Glutamatergic neuron (in vitro differentiated cells): ENCODE data around the gene MINDY2. TPM values are rescaled to one million over a fixed set of nuclear protein-coding genes. Genes with fewer than 3 reads are reported as not detected.

ENCODE experiments used
- DNase-seq: peaks from one replicate; pipeline ENCODE4 v3.0.0; 2022
- H3K27ac Mint-ChIP-seq: one replicate; pipeline ENCODE4 v1.8.0; 2020; ENCODE audit warnings: mild to moderate bottlenecking, mixed read lengths, inconsistent platforms; ENCODE audit not compliant: unreplicated experiment
- H3K27me3 Mint-ChIP-seq: one replicate; pipeline ENCODE4 v1.8.0; 2020; ENCODE audit warnings: mild to moderate bottlenecking, moderate library complexity, mixed read lengths, inconsistent platforms; ENCODE audit not compliant: unreplicated experiment
- H3K36me3 Mint-ChIP-seq: one replicate; pipeline ENCODE4 v1.8.0; 2020; ENCODE audit warnings: mild to moderate bottlenecking, mixed read lengths, inconsistent platforms; ENCODE audit not compliant: unreplicated experiment
- H3K4me1 Mint-ChIP-seq: one replicate; pipeline ENCODE4 v1.8.0; 2020; ENCODE audit warnings: mild to moderate bottlenecking, low read depth, mixed read lengths, inconsistent platforms; ENCODE audit not compliant: unreplicated experiment
- H3K4me3 Mint-ChIP-seq: one replicate; pipeline ENCODE4 v1.8.0; 2020; ENCODE audit warnings: mild to moderate bottlenecking, mixed read lengths, inconsistent platforms; ENCODE audit not compliant: unreplicated experiment
- H3K9me3 Mint-ChIP-seq: one replicate; pipeline ENCODE4 v1.8.0; 2020; ENCODE audit warnings: mild to moderate bottlenecking, moderate library complexity, mixed read lengths, inconsistent platforms; ENCODE audit not compliant: unreplicated experiment
- total RNA-seq: library from RNA; stranded (reverse); fragmentation: NEBNext Ultra II Directional; extraction: Animal tissue kit (Norgen Biotek cat#: 25700); gene quantifications from one replicate; pipeline ENCODE4 v1.2.1, GENCODE V29; 2021; ENCODE audit not compliant: unreplicated experiment
- TF ChIP-seq, protein P1 (sequence below): fragments of 200-600 bp; sonication (generic); IDR thresholded peaks from one replicate; pipeline ENCODE4 v1.5.0; 2021; ENCODE audit not compliant: partially characterized antibody, unreplicated experiment

Gene MINDY2
- total RNA-seq, 1 donor from 2014 or later, result 34.3 TPM

DNA sequence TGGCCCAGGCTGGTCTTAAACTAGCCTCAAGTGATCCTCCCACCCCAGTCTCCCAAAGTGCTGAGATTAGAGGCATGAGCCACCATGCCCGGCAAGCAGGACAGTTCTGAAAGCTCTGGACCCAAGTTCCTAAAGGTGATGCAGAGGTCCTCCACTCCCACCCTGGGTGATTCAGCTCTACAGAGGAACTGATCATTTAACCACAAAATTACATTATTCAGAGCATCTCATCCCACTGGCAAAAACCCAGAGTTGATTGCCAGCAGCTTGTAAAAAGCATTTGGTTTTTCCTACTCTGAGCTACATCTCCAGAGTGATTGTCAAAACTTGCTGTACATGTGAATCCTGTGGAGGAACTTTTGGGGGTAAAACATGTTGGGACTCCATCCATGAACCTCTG, 102.2 kb downstream of the MINDY2 start:
- Mint-ChIP-seq H3K27ac (no peak overlapping the region), H3K4me1 (no peaks in the 10 kb centered on the region), H3K36me3 (no peaks in the 10 kb centered on the region), H3K27me3 (peaks cover 2% of the 10 kb centered on the region), H3K9me3 (no peaks in the 10 kb centered on the region), H3K4me3 (no peak overlapping the region)
- TF ChIP-seq, protein P1, sequence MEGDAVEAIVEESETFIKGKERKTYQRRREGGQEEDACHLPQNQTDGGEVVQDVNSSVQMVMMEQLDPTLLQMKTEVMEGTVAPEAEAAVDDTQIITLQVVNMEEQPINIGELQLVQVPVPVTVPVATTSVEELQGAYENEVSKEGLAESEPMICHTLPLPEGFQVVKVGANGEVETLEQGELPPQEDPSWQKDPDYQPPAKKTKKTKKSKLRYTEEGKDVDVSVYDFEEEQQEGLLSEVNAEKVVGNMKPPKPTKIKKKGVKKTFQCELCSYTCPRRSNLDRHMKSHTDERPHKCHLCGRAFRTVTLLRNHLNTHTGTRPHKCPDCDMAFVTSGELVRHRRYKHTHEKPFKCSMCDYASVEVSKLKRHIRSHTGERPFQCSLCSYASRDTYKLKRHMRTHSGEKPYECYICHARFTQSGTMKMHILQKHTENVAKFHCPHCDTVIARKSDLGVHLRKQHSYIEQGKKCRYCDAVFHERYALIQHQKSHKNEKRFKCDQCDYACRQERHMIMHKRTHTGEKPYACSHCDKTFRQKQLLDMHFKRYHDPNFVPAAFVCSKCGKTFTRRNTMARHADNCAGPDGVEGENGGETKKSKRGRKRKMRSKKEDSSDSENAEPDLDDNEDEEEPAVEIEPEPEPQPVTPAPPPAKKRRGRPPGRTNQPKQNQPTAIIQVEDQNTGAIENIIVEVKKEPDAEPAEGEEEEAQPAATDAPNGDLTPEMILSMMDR, result no peak
- no peak for DNase-seq

- Mint-ChIP-seq H3K36me3 (no peaks in the 10 kb centered on the region), H3K4me1 (no peaks in the 10 kb centered on the region), H3K27ac (no peak overlapping the region), H3K27me3 (peaks cover 2% of the 10 kb centered on the region), H3K9me3 (no peaks in the 10 kb centered on the region), H3K4me3 (no peak overlapping the region)
- DNase-seq, result no peak
- TF ChIP-seq, protein P1, result no peak
Measured at GRCh38 chr15:58875343-58875742, 104.2 kb downstream of the MINDY2 start.

DNA sequence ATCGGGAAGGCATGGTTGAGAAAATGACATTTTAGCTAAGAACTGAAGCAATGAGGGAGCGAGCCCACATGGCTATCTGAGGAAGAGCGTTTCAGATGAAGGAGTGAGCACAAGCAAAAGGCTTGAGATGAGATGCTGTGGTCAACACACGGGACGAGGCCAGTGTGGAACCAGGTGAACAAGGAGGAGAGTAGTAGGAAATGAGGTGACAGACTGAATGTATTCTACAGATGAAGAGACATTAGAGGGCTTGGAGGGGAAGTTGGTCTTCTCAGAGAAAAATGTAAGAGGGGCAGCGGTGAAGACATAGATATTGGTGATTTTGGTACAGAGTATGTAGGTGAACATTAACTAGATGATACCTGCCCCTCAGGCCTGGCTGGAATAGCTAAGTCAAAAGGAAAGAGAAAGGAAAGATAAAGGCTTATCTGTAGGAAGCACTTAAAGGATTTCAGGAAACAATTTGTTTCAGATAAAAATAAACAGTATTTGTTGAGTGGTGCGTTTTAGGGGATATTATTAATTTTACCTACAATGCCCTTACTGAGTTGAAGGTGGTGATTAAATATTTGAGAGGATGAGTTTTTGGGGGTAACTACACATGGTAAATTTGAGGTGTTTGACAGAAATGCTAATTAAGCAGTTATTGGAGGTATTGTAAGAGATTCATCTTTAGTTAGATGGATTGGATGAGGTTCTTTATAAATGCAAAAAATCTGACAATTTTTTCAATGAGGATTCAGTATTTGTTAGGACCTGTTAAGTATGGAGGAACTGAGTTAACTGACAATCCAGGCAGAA, 105.4 kb downstream of the MINDY2 start:
- no peak overlapping the region for H3K27ac Mint-ChIP-seq
- TF ChIP-seq, protein P1, result no peak

DNA sequence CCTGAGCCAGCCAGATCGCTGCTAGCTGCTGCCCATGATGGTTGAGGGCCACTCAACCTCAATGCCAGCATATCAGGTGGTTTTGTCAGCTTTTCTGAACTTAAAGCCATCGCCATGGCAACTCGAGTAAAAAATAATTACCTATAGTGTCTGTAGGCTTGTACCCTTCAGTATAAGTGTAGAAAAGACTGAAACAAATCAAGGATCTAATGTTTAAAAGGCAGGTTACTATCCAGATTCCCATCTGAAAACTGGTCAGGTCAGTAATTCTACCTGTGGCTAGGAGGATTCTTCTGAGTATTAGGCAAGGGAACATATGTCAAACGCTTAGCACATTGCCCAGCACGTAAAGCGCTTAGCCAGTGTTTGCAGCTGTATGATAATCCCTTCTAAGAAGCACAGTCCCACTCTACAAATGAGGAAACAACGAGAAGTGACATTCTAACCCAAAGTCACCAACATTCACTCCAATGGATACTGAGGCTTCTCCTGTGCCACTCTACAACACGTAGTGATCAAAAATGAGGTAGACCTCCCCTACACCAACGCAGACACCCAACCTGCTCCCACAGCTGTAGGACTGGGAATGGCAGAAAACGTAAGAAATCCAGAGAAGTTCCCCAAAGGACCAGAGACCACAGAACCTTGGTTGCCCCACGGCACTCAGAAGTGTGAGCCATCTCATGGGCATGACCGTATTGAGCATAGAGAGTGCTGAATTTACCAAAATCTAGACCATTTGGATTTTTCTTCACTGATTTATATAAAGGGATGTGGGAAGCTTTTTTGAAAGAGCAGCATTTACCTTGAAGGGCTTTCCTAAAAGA, 107.1 kb downstream of the MINDY2 start:
- Mint-ChIP-seq H3K9me3 (no peaks in the 10 kb centered on the region), H3K4me3 (no peak overlapping the region), H3K36me3 (peaks cover 5% of the 10 kb centered on the region), H3K27me3 (peaks cover 4% of the 10 kb centered on the region), H3K27ac (no peak overlapping the region), H3K4me1 (no peaks in the 10 kb centered on the region)
- TF ChIP-seq, protein P1, result no peak
- no peak for DNase-seq

More for the DNA sequence above, 105.4 kb downstream of the MINDY2 start:
- no peak for DNase-seq
- no peak overlapping the region for H3K4me3 Mint-ChIP-seq
- no peaks in the 10 kb centered on the region for H3K9me3 Mint-ChIP-seq
- peaks cover 2% of the 10 kb centered on the region for H3K27me3 Mint-ChIP-seq
- H3K36me3 Mint-ChIP-seq, result no peaks in the 10 kb centered on the region
- no peaks in the 10 kb centered on the region for H3K4me1 Mint-ChIP-seq

DNA sequence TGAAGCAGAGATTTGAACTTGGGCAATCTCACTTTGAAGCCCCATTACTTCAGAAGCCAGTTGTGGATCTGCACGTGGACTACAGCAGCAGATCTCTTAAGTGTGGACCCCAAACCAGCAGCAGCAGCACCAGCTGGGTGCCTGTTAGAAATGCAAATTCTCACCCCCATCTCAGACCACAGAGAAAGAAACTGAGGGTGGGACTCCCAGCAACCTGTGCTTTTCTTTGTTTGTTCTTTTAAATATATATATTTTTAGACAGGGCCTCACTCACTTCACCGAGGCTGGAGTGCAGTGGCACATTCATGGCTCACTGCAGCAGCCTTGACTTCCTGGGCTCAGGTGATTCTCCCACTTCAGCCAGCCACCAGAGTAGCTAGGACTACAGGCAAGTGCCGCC, 109.2 kb downstream of the MINDY2 start:
- no peaks in the 10 kb centered on the region for H3K9me3 Mint-ChIP-seq
- TF ChIP-seq, protein P1, result no peak
- H3K27ac Mint-ChIP-seq, result no peak overlapping the region
- peaks cover 5% of the 10 kb centered on the region for H3K36me3 Mint-ChIP-seq
- no peak overlapping the region for H3K4me3 Mint-ChIP-seq
- no peak for DNase-seq
- peaks cover 1% of the 10 kb centered on the region for H3K27me3 Mint-ChIP-seq
- no peaks in the 10 kb centered on the region for H3K4me1 Mint-ChIP-seq
